Hypothalamus (tissue), 51 donors: Measurements from ENCODE around the gene HDGFL3.
A peak's percentile ranks its signal among the peaks of the same experiment; 100 is the strongest.
"Not testable (repeated sequence)": the region's sequence is repeated elsewhere in the genome, so short reads cannot be mapped to it uniquely, and the experiment has no call there.

Experiments
- DNase-seq, 51 donors: peaks; one replicate each; lab custom pipeline; 2025; lab: John Stamatoyannopoulos, UW

Gene HDGFL3

DNA sequence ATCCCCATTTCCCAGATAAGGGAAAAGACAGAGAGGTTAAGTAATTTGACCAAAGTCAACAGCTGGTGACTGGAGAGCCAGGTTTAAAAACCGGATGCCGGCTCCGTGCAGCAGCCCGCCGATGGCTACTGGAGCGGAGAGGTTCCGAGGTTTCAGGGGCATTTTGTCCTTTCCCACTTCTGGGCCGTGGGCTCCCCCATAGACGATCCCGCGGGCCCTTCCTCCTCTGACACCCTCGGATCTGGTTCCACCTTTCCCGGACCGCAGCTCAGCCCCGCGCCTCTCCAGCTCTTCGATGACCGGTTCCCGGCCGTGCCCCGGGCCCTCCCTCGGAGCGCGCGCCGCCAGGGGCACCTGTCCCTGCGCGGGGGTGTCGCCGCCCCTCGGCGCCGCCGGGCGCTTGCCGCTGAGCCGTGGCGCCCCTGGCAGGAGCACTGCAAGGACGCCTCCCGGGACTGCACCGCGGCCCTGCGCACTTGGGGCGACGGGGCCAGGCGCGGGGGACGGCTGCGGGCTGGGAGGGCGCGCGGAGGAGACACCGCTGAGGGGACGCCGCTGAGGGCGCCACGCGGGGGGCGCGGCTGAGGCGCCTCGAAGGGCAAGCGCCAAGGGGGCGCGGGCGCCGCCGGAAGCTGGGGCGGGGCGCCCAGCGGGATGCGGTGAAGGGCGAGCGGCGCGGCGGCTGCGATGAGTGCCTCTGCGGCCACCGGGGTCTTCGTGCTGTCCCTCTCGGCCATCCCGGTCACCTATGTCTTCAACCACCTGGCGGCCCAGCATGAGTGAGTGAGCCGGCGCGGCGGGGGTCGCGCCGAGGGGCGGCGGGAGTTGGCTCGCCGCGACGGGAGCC lies 100.4 kb downstream of the HDGFL3 start, which contains the start of gene TM6SF1:
TM6SF1 (plus strand) TSS at position 652 of the 847 bp plus-strand sequence; CDS start at position 688, 36 bp downstream.
- DNase-seq, result peak in 3 of 51 donors; percentile 7 to 29 (median 16)

DNA sequence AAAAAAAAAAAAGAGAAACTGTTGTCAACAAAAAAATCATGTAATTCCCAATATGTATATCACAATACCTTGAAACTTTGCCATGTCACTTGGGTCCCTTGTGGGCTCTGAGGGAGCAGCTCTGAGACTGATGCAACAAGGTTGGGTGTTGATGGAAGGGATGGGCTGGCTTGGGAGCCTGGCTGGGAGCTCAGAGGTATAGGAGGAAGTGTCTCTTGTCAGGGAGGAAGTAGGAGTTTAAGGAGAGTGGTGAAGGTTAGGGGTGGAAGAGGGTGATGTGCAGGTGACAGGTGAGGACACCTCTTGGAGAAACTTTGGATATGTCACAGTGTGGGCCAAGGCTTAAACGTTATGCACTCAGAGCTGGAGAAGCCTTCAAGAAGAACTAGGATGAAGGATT lies 102.2 kb downstream of the HDGFL3 start:
- DNase-seq, result no peak

DNA sequence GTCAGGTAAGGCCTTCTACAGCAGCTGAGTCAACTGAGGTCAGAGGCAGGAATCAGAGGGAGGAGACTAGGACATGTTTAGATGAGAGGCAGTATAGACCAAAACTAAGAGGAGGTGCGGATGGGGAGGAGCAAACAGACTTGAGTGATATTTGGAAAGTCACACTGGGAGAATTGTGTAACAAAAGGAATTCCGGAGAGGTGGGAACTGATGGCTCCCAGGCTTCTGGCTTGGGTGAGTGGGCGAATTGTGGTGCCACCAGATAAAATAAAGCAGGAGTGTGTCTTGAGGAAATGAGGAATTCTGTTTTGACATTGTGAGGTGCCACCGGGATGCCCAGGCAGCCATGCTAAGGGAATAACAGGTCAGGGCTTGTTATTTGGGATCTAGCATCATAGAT lies 103.5 kb downstream of the HDGFL3 start:
- DNase-seq, result no peak

DNA sequence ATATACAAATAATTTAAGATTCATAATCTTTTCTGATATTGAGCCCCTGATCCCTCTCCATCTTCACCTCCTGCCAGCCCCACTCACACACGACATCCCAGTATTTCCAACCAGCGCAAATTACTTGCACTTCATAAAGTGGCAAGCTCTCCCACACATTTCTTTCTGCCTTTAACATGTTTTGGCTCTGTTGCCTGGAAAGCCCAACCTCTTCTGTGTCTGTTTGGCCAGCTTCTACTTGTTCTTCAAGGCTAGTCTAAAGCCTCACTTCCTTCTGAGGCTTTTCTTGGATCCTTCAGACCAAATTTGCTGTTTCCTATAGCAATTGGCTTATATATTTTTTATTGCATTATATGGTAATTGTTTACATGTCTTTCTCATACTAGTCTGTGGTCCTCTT lies 105.3 kb downstream of the HDGFL3 start:
- DNase-seq, result no peak

DNA sequence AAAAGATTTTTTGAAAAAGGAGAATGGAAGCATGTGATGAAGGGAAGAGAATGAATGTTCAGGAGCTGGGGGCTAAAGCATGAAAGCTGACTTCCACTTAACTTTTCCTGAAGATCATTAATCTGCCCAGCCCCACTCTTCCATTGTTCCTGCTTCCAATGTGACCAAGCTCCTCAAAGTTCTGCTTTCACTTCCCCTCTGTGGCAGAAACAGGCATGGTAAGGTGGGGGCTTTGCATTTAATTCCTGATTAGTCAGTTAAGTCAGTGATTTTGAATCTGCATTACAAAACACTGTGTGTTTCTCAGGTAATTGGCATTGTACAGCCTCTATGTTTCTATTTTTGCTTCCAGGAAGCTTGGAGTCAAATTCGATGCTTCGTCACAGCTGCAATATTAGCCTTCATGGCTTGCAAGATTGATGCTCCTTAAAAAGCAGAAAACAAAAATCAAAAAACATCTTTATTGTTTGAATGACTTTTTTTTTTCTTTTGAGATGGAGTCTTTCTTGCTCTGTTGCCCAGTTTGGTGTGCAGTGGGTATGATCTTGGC lies 107.5 kb downstream of the HDGFL3 start:
- DNase-seq, result peak in 3 of 51 donors; percentile 6 to 13 (median 11)

DNA sequence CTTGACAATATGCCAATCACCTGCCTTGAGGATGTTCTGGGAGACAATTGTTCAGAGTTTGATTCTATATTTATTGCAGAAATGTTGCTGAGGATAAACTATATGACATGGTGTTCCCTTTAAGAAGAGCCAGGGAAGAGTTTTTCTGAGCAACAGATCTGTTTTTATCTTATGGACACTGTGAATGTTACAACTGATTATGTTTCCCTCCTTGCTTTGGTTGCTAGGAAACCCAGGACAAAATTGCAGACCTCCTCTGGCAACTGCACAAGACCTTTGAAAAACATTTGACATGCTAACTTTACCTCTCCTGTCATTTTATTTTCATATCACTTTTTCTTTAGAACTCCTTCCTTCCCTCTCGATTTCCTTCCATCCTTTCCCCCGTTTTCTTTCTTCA lies 108.3 kb downstream of the HDGFL3 start:
- DNase-seq, result no peak

DNA sequence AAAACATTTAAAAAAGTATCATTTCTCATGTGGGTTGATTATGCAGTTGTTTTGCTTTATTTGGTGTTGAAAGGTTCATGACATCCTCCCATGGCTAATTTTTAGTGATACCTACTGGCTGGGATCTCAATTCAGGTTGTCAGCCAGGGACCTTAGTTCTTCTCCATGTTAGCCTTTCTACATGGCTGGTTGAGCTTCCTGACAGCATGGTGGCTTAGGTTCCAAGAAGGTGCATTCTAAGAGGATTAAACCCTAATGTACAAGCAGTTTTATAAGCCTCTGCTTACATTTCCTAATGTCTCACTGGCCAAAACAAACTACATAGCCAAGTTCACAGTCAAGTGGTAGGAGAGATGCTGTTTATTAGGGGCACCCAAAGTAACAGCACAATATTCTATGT lies 109.5 kb downstream of the HDGFL3 start:
- DNase-seq, result no peak

DNA sequence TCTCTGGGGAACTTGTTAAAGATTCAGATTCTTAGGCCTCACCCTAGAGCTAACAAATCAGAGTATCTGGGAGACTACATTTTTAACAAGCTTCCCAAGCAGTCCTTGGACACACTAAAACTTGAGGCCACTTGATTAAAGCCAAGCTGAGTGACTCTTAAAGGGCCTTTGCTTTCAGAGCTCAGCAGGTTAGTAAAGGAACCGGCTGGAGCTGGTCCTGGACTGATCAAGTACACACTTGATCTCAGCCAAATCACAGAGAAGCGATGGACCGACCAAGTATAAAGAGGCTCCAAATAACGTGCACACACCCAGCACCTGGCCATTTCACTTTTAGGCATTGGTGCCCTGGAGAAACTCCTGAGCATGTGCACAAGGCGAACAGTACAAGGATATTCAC lies 113.0 kb downstream of the HDGFL3 start:
- no peak for DNase-seq

DNA sequence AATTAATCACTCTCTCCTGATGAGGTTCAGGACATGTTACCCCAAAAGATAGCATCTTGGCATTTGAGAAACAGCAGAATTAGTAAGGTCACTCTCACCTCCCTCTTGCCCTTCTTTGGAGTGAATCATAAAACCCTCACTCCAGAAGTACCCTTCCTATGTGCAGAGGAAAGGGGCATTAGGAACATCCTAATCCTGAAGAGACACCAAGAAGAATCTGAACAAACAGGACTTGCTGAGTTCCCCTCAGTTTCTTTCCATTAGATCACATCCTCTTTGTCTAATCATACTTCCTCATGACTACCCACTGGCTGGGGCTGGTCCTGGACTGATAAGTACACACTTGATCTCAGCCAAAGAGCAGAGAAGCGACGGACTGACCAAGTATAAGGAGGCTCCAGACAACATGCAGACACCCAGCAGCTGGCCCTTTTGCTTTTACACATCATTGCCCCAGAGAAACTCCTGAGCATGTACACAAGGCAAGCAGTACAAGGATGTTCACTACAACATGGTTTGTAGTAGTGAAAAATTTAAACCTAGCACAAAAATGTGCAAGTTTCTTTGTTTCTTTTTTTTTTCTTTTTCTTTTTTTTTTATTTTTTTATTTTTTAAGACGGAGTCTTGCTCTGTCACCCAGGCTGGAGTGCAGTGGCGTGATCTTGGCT lies 115.2 kb downstream of the HDGFL3 start:
- DNase-seq, result peak in 11 of 51 donors; percentile 3 to 21 (median 10)

DNA sequence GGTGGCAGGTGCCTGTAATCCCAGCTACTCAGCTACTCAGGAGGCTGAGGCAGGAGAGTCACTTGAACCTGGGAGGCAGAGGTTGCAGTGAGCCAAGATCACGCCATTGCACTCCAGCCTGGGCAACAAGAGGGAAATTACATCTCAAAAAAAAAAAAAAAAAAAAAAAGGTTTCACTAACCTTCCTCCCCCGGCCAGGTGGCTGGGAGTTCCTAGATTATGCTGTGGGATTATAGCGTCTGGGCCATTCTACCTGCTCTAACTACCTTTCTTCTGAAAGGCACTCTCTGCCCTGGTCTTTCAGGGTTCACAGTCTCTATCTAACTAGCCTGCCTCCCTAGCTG lies 115.7 kb downstream of the HDGFL3 start:
- not testable (repeated sequence) for DNase-seq

DNA sequence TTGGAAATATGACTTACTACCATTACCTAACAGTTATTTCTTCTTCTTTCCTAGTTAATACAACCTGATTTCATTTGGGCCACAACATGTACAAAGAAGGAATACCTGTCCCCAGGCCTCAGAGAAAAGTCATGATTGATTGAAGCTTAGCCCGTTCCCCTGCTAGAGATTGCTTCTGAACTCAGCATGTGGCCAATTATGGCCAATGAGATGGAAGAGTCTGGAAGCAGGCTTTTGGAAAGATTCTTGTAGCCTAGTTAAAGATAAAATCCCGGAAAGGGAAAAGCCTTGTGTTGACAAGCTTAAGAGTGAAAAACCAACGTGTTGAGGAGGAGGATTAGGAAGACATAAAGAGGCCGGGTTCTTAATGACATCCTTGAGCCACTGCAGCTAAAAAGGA lies 117.2 kb downstream of the HDGFL3 start:
- no peak for DNase-seq

DNA sequence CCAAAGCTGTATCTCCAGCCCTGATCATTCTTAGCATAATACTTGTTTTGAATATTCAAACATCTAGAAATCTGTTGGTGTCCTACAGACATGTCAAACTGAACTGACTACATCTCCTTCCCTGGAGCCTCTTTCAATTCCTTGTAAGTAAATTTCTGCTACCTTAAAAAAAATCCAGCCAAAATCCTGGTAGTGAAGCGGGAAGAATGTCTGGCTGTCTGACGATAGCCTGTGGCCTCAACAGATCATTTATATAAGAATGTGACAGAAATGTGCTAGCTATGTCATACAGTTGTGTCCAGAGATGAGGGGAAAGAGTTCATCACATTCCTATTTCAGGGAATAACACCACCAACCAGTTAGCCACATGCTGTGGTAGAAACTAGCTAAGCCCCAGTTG lies 118.7 kb downstream of the HDGFL3 start:
- DNase-seq, result no peak

DNA sequence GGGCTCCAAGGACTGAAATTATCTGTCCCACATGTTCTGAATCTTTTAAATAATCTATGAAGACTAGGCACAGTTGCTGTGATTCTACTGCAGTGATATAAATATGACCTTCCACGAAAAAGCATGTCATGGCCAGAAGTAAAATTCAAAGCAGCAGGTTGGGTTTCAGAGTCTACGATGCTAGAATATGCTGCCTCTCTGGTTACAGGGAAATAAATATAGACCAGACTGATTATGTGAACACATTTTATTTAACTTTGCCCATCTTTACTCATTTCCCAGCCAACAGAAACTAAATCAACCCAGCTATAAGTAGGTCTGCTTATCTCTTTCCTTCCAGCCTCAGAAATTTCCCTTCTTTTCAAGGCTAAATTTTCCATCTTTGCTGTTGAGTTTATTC lies 120.0 kb downstream of the HDGFL3 start:
- no peak for DNase-seq

DNA sequence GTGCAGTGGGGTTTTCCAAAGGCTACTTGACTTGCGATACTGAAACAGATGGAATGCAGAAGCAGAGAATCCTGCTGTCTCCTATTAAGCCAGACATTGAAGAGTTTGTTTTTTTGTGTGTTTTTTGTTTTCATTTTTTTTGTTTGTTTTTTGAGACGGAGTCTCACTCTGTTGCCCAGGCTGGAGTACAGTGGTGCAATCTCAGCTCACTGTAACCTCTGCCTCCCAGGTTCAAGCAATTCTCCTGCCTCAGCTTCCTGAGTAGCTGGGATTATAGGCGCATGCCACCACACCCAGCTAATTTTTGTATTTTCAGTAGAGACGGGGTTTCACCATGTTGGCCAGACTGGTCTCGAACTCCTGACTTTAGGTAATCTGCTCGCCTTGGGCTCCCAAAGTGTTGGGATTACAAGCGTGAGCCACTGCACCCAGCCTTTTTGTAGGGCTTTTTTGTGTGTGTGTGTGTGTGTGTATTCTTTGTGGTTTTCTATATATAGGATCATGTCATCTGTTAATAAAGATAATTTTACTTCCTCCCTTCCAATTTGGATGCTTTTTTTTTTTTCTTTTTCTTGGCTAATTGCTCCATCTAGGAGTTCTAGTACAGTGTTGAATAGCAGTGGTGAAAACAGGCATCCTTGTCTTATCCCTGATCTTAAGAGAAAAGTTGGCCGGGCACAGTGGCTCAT lies 121.6 kb downstream of the HDGFL3 start:
- DNase-seq, result not testable (repeated sequence)

DNA sequence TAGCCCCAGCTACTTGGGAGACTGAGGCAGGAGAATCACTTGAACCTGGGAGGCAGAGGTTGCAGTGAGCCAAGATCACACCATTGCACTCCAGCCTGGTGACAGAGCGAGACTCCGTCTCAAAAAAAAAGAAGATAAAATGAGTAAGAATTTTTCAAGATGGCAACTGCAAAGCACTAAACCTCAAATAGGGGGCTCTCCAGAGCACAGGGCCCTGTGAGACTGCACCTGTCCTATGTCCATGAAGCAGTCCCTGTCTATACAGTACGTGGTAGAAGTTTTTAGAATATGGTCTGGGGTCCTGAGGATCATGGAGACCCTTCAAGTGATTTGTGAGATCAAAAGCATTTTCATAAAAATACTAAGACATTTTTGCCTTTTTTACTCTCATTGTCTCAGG lies 122.2 kb downstream of the HDGFL3 start:
- DNase-seq, result not testable (repeated sequence)

DNA sequence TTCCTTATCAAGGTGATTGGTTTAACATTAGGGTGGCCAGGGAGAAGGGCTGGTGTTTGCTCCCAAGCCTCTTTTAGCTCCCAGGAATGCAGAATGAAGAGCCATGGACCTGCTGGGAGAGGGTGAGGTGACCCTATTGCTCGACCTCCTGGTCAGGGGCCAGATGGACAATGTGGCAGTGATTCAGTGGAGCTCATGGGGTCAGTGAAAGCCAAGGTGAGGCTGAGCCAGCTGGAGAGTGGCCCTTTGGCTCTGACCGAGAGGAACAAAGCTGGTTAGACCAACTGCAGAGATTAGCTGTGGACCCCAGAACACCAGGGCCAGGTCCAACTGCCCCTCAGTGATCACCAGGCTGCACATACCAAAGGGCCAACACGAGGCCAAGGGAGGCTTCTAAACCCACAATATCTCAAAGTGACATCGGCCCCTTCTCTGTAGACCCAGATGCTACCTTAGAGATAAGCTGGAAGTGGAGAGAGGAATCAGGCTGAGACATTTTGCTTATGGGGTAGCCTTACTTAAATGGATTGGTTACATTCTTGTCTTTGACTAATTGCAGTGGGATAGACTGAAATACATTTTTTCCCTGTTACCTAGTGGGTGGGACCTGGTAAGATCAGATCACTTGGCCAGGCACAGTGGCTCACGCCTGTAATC lies 124.8 kb downstream of the HDGFL3 start:
- DNase-seq, result no peak

DNA sequence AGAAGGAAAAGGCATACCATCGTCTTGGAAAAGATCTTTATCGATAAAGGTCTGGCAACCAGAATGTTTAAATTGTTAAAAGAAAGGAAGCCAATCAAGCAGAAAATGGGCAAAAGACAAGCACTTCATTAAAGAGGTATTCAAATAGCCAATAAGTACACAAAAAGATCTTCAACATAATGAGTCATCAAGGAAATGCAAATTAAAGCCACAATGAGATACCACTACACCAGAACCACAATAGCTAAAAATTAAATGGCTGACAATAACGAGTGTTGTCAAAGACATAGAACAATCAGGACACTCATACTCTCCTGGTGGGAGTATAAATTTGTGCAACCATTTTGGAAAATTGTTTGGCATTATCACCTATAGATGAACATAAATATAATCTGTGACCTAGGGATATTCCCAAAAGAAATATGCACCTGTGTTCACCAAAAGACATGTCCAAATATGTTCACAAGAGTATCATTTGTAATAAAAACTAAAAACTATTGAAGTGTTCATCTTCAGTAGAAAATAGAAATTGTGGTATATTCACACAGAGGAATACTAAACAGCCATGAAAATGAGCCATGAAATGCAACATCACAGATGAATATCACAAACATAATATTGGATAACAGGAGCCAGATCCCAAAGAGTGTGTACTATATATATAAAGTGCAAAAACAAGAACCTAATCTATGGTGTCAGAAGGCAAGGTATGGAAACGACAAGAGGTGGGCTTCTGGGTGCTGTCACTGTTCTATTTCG lies 126.2 kb downstream of the HDGFL3 start:
- DNase-seq, result no peak

DNA sequence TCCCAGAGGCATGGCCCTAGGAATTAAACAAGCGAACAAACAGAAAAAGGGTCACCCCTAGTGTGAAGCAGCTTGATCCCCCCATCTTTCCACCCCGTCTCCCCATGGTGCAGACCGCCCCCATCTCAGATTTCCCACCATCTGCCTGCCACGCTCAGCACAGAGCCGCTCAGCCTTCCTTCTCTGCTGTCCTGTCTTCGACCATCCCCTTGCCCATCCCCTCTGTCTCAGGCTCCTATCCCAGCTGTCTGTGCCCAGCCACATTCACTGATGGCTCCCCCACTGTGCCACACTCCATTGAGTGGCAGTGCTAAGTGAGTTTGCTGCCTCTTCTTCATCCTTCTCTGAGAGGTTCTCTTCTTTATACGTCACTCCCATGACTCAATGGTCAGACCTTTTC lies 128.9 kb downstream of the HDGFL3 start:
- DNase-seq, result no peak
